Aorta (tissue), 5 donors: ENCODE data around the gene SYT14. TPM values are rescaled to one million over a fixed set of nuclear protein-coding genes. Genes with fewer than 3 reads are reported as not detected.
"Not testable (repeated sequence)": the region's sequence is repeated elsewhere in the genome, so short reads cannot be mapped to it uniquely, and the experiment has no call there.

Experiments
- ATAC-seq: fragments of 200-7000 bp; cut with Tn5 transposase; one replicate; pipeline ENCODE4 v1.9.1; 2022; ENCODE audit warnings: moderate library complexity; ENCODE audit not compliant: low FRiP score
- DNase-seq, 2 donors: peaks; one replicate each; pipeline ENCODE4 v3.0.0-alpha.2; 2020
- H3K27ac ChIP-seq, 2 donors: one replicate each; pipeline ENCODE4 v1.5.1; 2013; ENCODE audit warnings: low read length in 2 of 2, mild to moderate bottlenecking in 2 of 2, moderate library complexity in 2 of 2, control low read depth in 1 of 2, inconsistent platforms in 1 of 2, low read depth in 1 of 2
- H3K27me3 ChIP-seq, 2 donors: one replicate each; pipeline ENCODE4 v1.6.1; 2013; ENCODE audit warnings: control low read depth in 1 of 2, low read length in 1 of 2, mild to moderate bottlenecking in 1 of 2, moderate library complexity in 1 of 2; ENCODE audit not compliant: insufficient read depth in 2 of 2, control insufficient read depth in 1 of 2
- H3K36me3 ChIP-seq, 2 donors: one replicate each; pipeline ENCODE4 v1.6.1; 2013; ENCODE audit warnings: control low read depth in 1 of 2, low read length in 1 of 2, mild to moderate bottlenecking in 1 of 2; ENCODE audit not compliant: insufficient read depth in 2 of 2, control insufficient read depth in 1 of 2
- H3K4me1 ChIP-seq, 2 donors: one replicate each; pipeline ENCODE4 v1.6.1; 2013; ENCODE audit warnings: low read length in 2 of 2, control low read depth in 1 of 2, mild to moderate bottlenecking in 1 of 2, moderate library complexity in 1 of 2; ENCODE audit not compliant: insufficient read depth in 2 of 2, control insufficient read depth in 1 of 2
- H3K4me3 ChIP-seq, 2 donors: one replicate each; pipeline ENCODE4 v1.5.1; 2013; ENCODE audit warnings: low read length in 2 of 2, control low read depth in 1 of 2, mild to moderate bottlenecking in 1 of 2
- H3K9me3 ChIP-seq: one replicate; pipeline ENCODE4 v1.6.1; 2013; ENCODE audit warnings: mild to moderate bottlenecking, low read length; ENCODE audit not compliant: control insufficient read depth
- WGBS, 2 donors: extraction: QIAGEN DNeasy Blood & Tissue Kit; methylation state at CpG; one replicate each; pipeline ENCODE4 v1.1.7; 2013; 5-methylcytosine and 5-hydroxymethylcytosine counted together
- intact Hi-C, 2 donors: fragments of 100-400 bp; cut with DNase I; formaldehyde crosslinking; loops; one replicate each; pipeline versions ENCODE4 v1.14.2 to v1.15.0; 2022
- long read RNA-seq, 2 donors: library from polyadenylated mRNA; unstranded; transcript quantifications; one replicate each; pipeline ENCODE4 v2.0.0, GENCODE V29; 2020 to 2021
- polyA plus RNA-seq, 2 donors: library from polyadenylated mRNA; stranded (reverse); fragments of 200-250 nt; gene quantifications; one replicate each; pipeline ENCODE4 v1.2.3, GENCODE V29; 2013
- total RNA-seq, 2 donors: library from RNA; stranded (reverse); fragmentation: NEBNext Ultra II Directional; extraction: Animal tissue kit (Norgen Biotek cat#: 25700); gene quantifications; one replicate each; pipeline ENCODE4 v1.2.1, GENCODE V29; 2021
- donor health status: healthy with polysubstance abuse.
- donor health status: Bipolar disorder and iron deficiency.
- donor health status: DM: no; HTN: no; CAD: no.
- donor health status: DM: no; HTN: no; CAD: no.
- donor health status: DM: yes; HTN: yes; CAD: no.

SYT14 gene
- not detected for total RNA-seq
- polyA plus RNA-seq, result under 1 TPM in 1 of 2 donors, not detected in 1; 0.13 TPM
- long read RNA-seq, donor 1, result 0 reads
- long read RNA-seq, donor 2, result 0 reads

DNA sequence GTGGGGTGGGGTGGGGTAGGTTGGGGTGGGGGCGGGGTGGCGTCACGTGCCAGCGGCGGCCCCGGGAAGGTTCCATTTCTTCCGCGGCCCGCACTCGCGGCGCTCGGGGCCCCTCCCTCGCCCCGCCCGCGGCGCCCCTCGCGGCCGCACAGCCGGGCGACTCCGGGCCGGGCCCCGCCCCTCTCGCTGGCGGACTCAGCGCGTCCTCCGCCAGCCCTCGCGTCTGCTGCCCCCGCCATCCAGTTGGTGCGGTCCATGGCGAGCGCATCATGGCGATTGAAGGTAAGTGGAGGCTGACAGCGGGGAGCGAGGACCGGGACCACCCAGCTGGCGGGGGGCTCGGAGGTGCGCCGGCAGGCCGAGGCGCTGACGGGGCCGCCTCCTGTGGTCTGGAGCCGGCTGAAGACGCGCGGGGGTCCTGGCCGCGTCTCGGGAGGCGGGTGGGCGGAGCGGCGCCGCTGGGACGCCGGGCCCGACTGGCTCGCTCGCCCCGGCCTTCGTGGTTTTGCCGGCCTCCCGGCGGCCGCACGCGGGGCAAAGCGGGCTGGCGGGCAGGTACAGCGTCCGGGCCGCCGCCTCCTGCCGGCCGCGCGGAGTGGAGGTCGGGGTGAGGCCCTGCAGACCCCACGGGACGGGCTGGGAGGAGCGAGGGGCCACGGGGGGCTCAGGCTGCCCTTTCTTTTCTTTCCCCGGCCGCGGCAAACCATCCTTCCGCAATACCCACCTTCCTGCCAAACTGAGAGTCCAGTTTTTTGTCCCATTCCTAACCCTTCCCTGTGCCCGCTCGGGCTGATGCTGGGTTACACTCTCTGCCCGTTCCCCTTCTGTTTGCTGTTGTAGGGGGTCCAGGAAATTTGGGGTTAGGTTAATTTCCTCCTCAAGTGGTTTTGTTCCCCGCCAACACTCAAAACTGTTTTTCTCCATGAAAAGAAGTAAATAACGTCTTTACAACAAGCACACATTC lies at the start of gene SYT14:
SYT14 (plus strand) TSS at position 222 of the 964 bp plus-strand sequence; CDS start at position 270, 48 bp downstream.
- Histone ChIP-seq H3K4me1 (no peaks in the 10 kb centered on the region), H3K36me3 (no peaks in the 10 kb centered on the region), H3K27me3 (peaks cover 0 to 5% of the 10 kb centered on the region in 2 donors), H3K9me3 (no peaks in the 10 kb centered on the region), H3K27ac (no peak within 1 kb of the TSS), H3K4me3 (no peak within 1 kb of the TSS)
- ATAC-seq, result no peak
- no peak for DNase-seq
- WGBS, 2 donors, result 3% methylated on average over 77 to 98 of the region's 98 CpGs
- intact Hi-C loops, result no loop called here

DNA sequence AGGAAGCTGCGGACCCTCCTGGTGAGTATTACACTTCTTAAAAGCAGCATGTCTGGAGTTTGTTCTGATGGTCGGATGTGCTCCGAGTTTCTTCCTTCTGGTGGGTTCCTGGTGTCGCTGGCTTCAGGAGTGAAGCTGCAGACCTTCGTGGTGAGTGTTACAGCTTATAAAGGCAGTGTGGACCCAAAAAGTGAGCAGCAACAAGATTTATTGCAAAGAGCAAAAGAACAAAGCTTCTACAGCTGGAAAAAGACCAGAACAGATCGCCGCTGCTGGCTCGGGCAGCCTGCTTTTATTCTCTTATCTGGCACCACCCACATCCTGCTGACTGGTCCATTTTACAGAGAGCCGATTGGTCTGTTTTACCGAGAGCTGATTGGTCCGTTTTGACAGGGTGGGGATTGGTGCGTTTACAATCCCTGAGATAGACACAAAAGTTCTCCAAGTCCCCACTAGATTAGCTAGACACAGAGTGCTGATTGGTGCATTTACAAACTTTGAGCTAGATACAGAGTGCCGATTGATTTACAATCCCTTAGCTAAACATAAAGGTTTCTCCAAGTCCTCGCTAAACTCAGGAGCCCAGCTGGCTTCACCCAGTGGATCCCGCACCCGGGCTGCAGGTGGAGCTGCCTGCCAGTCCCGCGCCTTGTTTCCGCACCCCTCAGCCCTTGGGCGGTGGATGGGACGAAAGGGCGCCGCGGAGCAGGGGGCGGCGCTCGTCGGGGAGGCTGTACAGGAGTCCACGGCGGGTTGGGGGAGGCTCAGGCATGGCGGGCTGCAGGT lies 49.5 kb upstream of the SYT14 start:
- H3K36me3 ChIP-seq, intact Hi-C loops, DNase-seq, H3K27me3 ChIP-seq, H3K27ac ChIP-seq, H3K4me3 ChIP-seq, ATAC-seq, H3K4me1 ChIP-seq, H3K9me3 ChIP-seq: not testable (repeated sequence)
- WGBS, 2 donors, result 84% methylated on average over 28 to 31 of the region's 31 CpGs

DNA sequence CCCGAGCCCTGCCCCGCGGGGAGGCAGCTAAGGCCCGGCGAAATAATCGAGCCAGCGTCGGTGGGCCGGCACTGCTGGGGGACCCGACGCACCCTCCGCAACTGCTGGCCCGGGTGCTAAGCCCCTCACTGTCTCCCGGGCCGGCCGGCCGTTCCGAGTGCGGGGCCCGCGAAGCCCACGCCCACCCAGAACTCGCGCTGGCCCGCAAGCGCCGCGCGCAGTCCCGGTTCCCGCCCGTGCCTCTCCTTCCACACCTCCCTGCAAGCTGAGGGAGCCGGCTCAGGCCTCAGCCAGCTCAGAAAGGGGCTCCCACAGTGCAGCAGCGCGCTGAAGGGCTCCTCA lies 49.0 kb upstream of the SYT14 start:
- Histone ChIP-seq H3K9me3 (peaks cover 3% of the 10 kb centered on the region), H3K27ac (no peak overlapping the region), H3K4me1 (no peaks in the 10 kb centered on the region), H3K27me3 (no peaks in the 10 kb centered on the region), H3K36me3 (no peaks in the 10 kb centered on the region), H3K4me3 (no peak overlapping the region)
- 86 to 90% methylated on average over 30 to 35 of the region's 35 CpGs for WGBS, 2 donors
- intact Hi-C loops, result no loop called here
- ATAC-seq (no peak), DNase-seq (no peak)

DNA sequence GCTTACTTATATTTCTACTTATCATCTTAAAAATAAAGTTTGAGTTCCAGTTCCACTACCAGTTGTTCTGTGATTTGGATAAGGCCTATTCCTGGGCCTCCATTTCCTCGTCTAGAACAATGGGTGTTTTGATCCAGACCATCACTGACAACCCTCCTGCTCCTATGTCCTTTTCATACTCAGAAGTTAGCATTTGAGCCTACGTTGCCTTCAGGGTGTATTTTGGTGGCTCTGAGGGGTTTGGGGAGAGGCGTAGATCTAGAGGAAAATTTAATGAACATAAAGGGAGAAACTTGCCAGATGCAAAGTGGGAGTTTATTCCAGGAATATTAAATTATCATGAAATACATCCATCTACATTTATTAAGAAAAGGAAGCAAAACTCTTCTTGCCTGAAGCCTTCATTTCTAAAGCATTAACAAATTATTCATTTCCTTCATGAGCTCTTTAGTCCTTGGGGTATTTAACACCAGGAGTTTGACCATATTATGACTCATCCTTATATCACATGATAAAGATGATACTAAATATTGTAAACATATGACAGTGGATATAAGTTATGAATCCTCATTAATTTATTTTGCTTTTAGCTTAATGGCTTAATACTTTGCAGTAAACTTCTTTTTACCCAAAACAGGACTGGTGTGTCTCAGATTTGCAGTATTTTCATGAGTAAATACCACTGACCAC lies 47.2 kb upstream of the SYT14 start:
- WGBS, 2 donors, result 54% methylated on average over 3 of the region's 3 CpGs
- ATAC-seq, result no peak
- Histone ChIP-seq H3K27me3 (no peaks in the 10 kb centered on the region), H3K4me3 (no peak overlapping the region), H3K9me3 (peaks cover 3% of the 10 kb centered on the region), H3K4me1 (no peaks in the 10 kb centered on the region), H3K36me3 (no peaks in the 10 kb centered on the region), H3K27ac (no peak overlapping the region)
- intact Hi-C loops, result no loop called here
- DNase-seq, result no peak

DNA sequence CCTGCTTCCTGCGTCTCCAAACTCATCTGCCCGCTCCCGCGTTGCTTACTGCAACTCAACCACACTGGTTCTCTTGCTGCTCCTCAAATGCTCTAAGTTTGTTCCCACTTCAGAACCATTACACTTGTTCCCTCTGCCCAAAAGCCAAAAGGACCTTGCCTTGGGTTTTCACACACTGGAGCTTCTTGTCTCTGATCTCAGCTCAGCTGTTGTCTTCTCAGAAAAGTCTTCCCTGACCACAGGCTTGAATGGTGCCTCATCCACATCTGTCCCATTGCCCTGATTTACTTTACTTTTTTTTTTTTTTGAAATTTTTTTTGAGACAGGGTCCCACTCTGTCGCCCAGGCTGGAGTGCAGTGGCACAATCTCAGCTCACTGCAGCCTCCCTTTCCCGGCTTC lies 44.3 kb upstream of the SYT14 start:
- intact Hi-C loops, result no loop called here
- DNase-seq, result no peak

DNA sequence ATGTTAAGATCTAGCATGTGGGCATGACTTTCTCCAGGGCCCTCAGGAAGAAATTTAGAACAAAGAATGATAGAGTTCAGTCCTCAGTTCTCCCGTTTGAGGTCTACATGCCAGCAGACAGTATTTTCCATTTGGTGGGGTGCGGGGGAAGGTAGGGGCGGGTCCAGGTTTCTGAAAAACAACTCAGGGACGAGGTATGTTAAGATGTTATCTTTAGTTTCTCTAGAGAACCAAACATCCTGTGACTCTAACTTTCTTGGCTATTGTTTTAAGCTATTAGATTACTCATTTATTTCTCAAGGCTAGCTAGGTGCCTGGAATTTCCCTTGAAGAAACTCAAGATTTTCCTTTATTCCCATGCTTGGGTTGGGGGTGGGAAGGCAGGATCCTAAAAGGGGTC lies 42.3 kb upstream of the SYT14 start:
- DNase-seq (no peak), ATAC-seq (no peak)
- WGBS, 2 donors, result 47 to 52% methylated on average over 4 of the region's 4 CpGs

More for the DNA sequence above, 44.3 kb upstream of the SYT14 start:
- Histone ChIP-seq H3K4me3 (no peak overlapping the region), H3K9me3 (peaks cover 3% of the 10 kb centered on the region), H3K36me3 (no peaks in the 10 kb centered on the region), H3K4me1 (no peaks in the 10 kb centered on the region), H3K27ac (no peak overlapping the region), H3K27me3 (no peaks in the 10 kb centered on the region)
- no peak for ATAC-seq
- 85 to 88% methylated on average over 6 of the region's 6 CpGs for WGBS, 2 donors

DNA sequence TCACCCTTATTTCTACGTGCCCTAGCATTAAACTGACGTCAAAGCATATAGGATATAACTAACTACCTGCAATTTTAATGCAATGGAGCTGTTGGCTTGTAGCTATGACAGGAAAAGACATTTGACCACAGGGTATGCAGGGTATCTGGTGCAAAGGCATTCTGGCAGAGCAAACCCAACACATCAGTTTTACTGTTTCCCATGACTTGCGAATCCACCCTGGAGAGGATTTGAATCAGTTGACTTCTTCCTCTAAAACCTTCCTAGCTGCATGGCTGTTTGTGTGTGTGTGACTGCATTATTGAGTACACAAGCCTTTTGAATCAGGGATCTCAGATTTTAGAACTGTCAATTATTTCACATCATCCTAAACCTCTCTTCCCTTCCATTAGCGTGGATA lies 41.7 kb upstream of the SYT14 start:
- intact Hi-C loops, result no loop called here
- Histone ChIP-seq H3K27ac (no peak overlapping the region), H3K27me3 (no peaks in the 10 kb centered on the region), H3K9me3 (peaks cover 3% of the 10 kb centered on the region), H3K4me3 (no peak overlapping the region), H3K36me3 (no peaks in the 10 kb centered on the region), H3K4me1 (no peaks in the 10 kb centered on the region)
- ATAC-seq (no peak), DNase-seq (no peak)
- 87% methylated on average over 4 of the region's 4 CpGs for WGBS, 2 donors

More for the DNA sequence above, 42.3 kb upstream of the SYT14 start:
- Histone ChIP-seq H3K36me3 (no peaks in the 10 kb centered on the region), H3K9me3 (peaks cover 3% of the 10 kb centered on the region), H3K4me1 (no peaks in the 10 kb centered on the region), H3K27ac (no peak overlapping the region), H3K4me3 (no peak overlapping the region), H3K27me3 (no peaks in the 10 kb centered on the region)
- intact Hi-C loops, result no loop called here

DNA sequence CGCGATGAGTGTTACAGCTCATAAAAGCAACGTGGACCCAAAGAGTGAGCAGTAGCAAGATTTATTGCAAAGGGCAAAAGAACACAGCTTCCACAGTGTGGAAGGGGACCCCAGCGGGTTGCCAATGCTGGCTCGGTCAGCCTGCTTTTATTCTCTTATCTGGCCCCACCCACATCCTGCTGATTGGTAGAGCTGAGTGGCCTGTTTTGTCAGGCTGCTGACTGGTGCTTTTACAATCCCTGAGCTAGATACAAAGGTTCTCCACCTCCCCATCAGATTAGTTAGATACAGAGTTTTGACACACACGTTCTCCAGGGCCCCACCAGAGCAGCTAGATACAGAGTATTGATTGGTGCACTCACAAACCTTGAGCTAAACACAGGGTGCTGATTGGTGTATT lies 39.7 kb upstream of the SYT14 start:
- DNase-seq, H3K9me3 ChIP-seq, ATAC-seq, H3K4me3 ChIP-seq, intact Hi-C loops, H3K27ac ChIP-seq, H3K36me3 ChIP-seq, H3K4me1 ChIP-seq, H3K27me3 ChIP-seq: not testable (repeated sequence)
- WGBS, 2 donors, result 77 to 80% methylated on average over 6 of the region's 6 CpGs
